ENCODE data around the gene NFATC2.

Gene NFATC2

GRCh38 chr20:51585148-51585547 is 42.6 kb upstream of the NFATC2 start:
- no peak for ATAC-seq
- TF ChIP-seq ZNF70 (CRISPR knock-in tag; IDR thresholded peaks at IDR 0.05) = no peak
- TF ChIP-seq TOX (CRISPR knock-in tag; IDR thresholded peaks at IDR 0.05; ENCODE audit: borderline replicate concordance) = no peak
- no peak for TF ChIP-seq ESRRG (CRISPR knock-in tag; IDR thresholded peaks at IDR 0.05)
- no peak for TF ChIP-seq GLIS3 (CRISPR knock-in tag; IDR thresholded peaks at IDR 0.05)
- no peak for TF ChIP-seq ZFP30 (CRISPR knock-in tag; IDR thresholded peaks at IDR 0.05)
- TF ChIP-seq TSHZ2 (CRISPR knock-in tag; IDR thresholded peaks at IDR 0.05) = no peak
- TF ChIP-seq CSRNP3 (CRISPR knock-in tag; IDR thresholded peaks at IDR 0.05) = no peak
- TF ChIP-seq SNAI2 (CRISPR knock-in tag; IDR thresholded peaks at IDR 0.05) = no peak
- TF ChIP-seq POU6F1 (CRISPR knock-in tag; IDR thresholded peaks at IDR 0.05; ENCODE audit: borderline replicate concordance, low read depth) = no peak
- TF ChIP-seq RARB (CRISPR knock-in tag; IDR thresholded peaks at IDR 0.05) = no peak
- TF ChIP-seq ISL1 (CRISPR knock-in tag; IDR thresholded peaks at IDR 0.05) = no peak
- no peak for TF ChIP-seq ZC3H10 (CRISPR knock-in tag; IDR thresholded peaks at IDR 0.05)
- no peak for TF ChIP-seq ARNTL (CRISPR knock-in tag; IDR thresholded peaks at IDR 0.05; ENCODE audit: borderline replicate concordance, low read depth)
- no peak for TF ChIP-seq OSR1 (CRISPR knock-in tag; IDR thresholded peaks at IDR 0.05)
- no peak for TF ChIP-seq BACH2 (CRISPR knock-in tag; IDR thresholded peaks at IDR 0.05; ENCODE audit: borderline replicate concordance)
- TF ChIP-seq ZNF8 (CRISPR knock-in tag; IDR thresholded peaks at IDR 0.05) = no peak
- TF ChIP-seq CSDC2 (CRISPR knock-in tag; IDR thresholded peaks at IDR 0.05) = no peak
- TF ChIP-seq TCF4 (CRISPR knock-in tag; IDR thresholded peaks at IDR 0.05; ENCODE audit: borderline replicate concordance) = no peak
- no peak for TF ChIP-seq CREB5 (CRISPR knock-in tag; IDR thresholded peaks at IDR 0.05; ENCODE audit: low read depth)
- TF ChIP-seq PPARA (CRISPR knock-in tag; IDR thresholded peaks at IDR 0.05; ENCODE audit: borderline replicate concordance) = no peak

GRCh38 chr20:51584737-51585136 is 42.2 kb upstream of the NFATC2 start:
- ATAC-seq = no peak
- no peak for TF ChIP-seq ZNF565 (CRISPR knock-in tag; conservative IDR thresholded peaks at IDR 0.05; ENCODE audit: low read depth)
- TF ChIP-seq ZC3H10 (CRISPR knock-in tag; IDR thresholded peaks at IDR 0.05) = no peak
- no peak for TF ChIP-seq POU6F1 (CRISPR knock-in tag; IDR thresholded peaks at IDR 0.05; ENCODE audit: borderline replicate concordance, low read depth)
- TF ChIP-seq SNAI2 (CRISPR knock-in tag; IDR thresholded peaks at IDR 0.05) = no peak
- no peak for TF ChIP-seq CREB5 (CRISPR knock-in tag; IDR thresholded peaks at IDR 0.05; ENCODE audit: low read depth)
- no peak for TF ChIP-seq CSDC2 (CRISPR knock-in tag; IDR thresholded peaks at IDR 0.05)
- no peak for TF ChIP-seq TOX (CRISPR knock-in tag; IDR thresholded peaks at IDR 0.05; ENCODE audit: borderline replicate concordance)
- no peak for TF ChIP-seq PPARA (CRISPR knock-in tag; IDR thresholded peaks at IDR 0.05; ENCODE audit: borderline replicate concordance)
- TF ChIP-seq TCF4 (CRISPR knock-in tag; IDR thresholded peaks at IDR 0.05; ENCODE audit: borderline replicate concordance) = no peak
- no peak for TF ChIP-seq CSRNP3 (CRISPR knock-in tag; IDR thresholded peaks at IDR 0.05)
- TF ChIP-seq ISL1 (CRISPR knock-in tag; IDR thresholded peaks at IDR 0.05) = no peak
- TF ChIP-seq ESRRG (CRISPR knock-in tag; IDR thresholded peaks at IDR 0.05) = no peak
- no peak for TF ChIP-seq RARB (CRISPR knock-in tag; IDR thresholded peaks at IDR 0.05)
- no peak for TF ChIP-seq ZNF70 (CRISPR knock-in tag; IDR thresholded peaks at IDR 0.05)
- no peak for TF ChIP-seq BACH2 (CRISPR knock-in tag; IDR thresholded peaks at IDR 0.05; ENCODE audit: borderline replicate concordance)
- no peak for TF ChIP-seq ZFP3 (CRISPR knock-in tag; IDR thresholded peaks at IDR 0.05)
- TF ChIP-seq PATZ1 (CRISPR knock-in tag; IDR thresholded peaks at IDR 0.05; ENCODE audit: borderline replicate concordance) = no peak
- no peak for TF ChIP-seq ARNTL (CRISPR knock-in tag; IDR thresholded peaks at IDR 0.05; ENCODE audit: borderline replicate concordance, low read depth)
